Measurements from ENCODE around the gene MYL7.

Gene MYL7

DNA sequence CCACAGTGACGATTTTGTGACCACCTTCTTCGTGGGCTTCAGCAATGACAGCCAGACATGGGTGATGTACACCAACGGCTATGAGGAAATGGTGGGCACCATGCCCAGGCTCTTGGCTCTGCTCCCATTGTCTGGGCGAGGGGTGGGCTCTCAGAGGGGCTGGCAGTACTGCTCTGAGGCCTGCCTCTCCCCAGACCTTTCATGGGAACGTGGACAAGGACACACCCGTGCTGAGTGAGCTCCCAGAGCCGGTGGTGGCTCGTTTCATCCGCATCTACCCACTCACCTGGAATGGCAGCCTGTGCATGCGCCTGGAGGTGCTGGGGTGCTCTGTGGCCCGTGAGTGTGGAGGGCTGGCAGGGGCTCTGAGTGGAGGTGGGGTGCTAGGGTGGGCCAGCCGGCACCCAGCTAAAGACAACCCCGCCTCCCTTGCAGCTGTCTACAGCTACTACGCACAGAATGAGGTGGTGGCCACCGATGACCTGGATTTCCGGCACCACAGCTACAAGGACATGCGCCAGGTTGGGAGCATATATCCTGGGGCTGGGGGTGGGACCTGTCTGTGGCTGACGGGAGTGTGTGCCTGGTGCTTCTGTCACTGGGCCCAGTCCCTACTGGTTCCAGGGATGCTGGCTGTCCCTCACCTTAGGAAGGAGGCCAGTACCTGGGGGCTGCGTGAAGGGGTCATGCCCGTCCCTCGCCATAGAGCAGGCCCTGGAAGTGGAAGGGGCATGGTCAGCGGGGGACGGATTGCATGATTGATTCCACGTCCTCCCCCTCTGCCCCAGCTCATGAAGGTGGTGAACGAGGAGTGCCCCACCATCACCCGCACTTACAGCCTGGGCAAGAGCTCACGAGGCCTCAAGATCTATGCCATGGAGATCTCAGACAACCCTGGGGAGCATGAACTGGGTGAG, 30.2 kb downstream of the MYL7 start:
- no peak for DNase-seq

DNA sequence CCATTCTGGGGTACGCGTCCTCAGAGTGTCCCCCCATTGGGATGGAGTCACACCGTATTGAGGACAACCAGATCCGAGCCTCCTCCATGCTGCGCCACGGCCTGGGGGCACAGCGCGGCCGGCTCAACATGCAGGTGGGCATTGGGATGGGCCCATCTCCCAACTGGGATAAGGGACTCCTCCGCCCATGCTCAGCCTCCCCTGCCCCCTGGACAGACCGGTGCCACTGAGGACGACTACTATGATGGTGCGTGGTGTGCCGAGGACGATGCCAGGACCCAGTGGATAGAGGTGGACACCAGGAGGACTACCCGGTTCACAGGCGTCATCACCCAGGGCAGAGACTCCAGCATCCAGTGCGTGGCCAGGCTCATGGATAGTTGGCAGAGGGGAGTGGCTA, 31.1 kb downstream of the MYL7 start:
- no peak for DNase-seq

DNA sequence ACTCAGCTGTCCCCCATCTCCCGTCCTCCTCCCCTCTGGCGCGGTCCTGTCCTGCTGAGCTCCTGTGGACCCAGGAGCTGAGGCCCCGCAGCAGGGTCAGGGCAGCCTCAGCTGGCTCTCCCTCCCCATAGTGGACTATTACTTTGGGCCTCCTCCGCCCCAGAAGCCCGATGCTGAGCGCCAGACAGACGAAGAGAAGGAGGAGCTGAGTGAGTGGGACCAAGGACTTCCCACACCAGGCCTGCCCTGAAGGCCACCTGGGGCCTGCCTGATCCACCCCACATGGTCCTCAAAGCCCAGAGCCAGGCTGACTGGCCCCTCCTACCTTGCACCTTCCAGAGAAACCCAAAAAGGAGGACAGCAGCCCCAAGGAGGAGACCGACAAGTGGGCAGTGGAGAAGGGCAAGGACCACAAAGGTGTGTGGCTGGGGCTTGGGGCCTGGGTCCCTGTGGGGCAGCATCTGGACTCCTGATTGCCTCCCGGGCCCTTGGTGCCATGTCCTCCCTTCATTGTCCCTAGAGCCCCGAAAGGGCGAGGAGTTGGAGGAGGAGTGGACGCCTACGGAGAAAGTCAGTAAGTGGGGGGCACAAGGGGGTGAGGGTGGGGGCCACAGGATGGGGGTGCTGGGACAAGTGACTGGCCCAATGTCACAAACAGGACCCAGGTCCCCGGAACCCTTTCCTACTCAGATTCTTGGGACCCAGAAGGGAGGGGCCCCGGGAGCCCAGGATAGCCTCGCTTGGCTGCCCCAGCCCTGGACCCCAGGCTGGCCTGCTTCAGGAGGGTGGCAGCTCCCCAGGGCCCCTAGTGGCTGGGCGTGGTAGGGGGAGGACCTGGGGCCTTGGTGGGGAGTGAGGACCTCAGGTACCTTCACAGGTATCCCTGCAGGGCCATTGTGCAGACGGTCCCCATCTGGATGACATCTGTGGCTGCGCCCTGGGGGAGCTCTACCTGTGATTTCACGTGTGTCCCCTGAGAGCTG, 32.1 kb downstream of the MYL7 start:
- DNase-seq, result no peak

DNA sequence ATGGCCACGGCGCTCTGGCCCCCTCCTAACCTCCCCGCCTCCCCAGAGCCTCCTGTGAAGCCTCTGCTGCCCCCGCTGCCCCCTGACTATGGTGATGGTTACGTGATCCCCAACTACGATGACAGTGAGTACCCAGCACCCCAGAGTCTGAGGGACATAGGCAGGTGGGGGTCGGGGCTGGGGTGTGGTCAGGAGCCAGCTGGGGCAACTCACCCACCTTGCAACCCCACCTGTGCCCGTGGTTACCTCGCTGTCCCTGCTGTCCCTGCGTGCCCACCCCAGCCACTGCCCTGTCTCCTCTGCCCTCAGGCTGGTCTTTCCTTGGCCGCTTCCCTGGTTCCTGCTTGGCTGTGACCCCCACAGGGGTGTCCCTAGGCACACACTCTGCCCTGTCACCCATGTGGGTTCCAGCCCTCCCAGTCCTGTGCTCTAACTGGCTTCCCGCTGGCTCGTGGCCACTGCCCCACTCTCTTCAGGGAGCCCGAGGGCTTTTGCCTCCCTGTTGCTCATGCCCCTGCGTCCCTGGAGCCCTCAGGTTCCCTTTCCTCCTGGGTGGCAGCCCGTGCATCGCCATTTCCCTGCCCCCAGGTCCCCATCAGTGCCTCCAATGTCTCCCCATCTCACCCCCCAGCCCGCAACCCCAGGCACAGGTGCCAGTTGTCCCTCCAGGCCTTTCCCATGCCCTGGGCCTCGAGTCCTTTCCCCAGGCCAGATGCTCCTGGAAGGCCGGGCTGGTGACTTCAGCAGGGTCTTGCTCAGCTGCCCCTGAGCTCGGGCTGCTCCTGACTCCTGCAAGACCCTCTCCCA, 33.0 kb downstream of the MYL7 start:
- no peak for DNase-seq

DNA sequence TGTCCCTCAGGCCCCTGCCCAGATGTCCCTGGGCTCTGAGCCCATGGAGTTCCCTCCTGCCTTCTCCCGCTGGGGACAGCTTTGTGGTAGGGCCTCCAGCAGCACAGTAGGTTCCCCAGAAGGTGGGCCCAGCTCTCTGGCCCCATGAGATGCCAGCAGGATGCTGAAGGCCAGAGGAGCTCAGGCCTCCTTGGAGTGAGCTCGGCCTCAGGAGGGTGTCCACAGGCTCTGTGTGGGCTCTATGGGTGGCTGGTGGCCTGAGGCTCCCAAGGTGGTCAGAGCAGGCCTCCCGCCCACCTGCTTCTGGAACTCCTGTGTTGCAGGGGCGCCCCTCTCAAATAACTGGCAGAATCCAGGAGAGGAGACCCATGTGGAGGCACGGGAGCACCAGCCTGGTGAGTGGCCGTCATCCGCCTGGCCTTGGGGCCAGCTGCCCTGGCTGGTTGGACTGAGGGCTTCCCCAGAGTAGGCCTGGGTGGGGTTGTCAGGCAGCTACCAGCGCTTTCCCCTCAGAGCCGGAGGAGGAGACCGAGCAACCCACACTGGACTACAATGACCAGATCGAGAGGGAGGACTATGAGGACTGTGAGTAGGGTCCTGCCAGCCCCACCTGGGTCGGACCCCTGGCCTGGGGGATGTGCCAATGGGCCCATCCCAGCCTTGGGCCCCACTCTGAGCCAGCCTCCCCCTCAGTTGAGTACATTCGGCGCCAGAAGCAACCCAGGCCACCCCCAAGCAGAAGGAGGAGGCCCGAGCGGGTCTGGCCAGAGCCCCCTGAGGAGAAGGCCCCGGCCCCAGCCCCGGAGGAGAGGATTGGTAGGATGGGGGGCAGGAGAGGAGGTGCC, 33.8 kb downstream of the MYL7 start:
- DNase-seq, result no peak

DNA sequence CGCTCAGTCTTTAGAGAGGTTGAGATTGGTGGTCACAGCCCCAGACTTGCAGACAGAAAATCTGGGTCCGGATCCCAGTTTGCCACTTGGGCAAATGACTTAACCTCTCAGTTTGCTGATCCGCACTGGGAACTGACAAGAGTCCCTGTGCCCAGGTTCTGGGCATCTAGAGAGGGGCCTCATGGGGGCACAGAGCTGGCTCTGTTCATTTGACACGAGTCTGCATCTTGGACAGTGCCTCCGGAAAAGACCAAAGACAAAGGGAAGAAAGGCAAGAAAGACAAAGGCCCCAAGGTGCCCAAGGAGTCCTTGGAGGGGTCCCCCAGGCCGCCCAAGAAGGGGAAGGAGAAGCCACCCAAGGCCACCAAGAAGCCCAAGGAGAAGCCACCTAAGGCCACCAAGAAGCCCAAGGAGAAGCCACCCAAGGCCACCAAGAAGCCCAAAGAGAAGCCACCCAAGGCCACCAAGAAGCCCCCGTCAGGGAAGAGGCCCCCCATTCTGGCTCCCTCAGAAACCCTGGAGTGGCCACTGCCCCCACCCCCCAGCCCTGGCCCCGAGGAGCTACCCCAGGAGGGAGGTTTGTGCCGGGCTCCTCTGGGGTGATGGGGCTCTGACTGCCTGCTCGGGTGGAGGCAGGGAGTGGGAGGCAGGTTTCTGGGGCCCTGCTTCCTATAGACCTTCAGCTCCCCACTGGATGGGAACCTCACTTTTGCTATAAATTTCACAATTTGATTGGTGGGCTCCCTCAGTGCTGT, 34.6 kb downstream of the MYL7 start:
- DNase-seq, result no peak

DNA sequence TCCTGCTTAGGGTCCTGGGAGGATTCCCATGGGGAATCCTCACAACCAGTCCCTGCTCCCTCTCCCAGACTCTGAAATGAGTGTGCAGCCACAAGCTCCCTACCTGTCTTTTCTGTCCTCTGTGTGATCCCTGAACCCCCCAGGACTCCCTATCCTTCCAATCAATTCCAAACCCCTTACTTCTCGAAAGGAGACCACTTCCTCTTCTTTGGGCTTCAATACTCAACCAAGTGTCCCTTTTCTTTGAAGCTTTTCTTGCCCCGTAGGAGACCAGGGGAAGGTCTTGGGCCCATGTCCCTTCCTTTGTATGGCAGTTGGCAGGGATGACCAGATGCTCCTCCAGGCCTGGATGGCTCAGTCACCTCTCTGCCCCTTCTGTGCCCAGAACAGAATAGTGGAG, 35.3 kb downstream of the MYL7 start:
- DNase-seq, result no peak

DNA sequence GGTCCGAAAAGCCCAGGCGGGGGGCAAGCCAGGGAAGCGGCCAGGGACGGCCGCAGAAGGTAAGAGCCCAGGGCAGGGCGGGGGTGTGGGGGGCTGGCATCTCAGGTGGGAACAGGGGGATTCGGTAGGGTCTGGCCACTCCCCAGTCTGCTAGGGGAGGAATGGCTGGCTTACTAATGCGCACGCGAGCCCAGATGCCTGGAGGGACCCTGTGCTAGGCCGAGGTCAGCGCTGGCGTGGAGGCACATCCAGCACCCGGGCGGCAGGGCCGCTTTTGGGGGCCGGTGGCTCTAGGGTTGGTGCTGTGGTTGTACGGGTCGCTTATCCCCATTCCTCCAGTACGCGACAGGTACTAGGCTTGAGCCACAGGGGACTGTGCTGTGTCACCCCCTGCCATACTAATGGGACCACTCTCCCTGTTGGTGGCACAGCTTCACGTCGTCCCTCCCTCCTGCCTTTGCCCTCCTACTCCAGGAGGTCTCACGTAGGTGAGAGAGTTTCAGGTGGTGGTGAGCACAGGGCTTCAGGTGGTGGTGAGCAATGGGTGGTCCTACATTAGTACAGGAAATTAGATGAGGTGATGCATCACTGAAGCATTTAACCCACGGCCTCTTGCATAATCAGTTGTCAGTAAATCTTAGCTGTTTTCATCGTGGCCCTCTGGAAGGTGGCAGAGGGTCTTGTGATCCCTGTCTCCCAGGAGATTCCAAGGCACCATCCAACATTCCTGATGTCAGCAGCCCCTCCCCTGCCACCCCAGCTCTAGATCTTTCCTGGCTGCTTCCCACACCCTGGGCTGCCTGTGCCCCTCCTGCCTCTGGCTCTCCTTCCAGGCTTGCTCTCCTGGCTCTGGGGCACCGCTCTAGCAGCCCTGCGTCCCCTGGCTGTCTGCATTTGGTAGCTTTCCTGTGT, 36.0 kb downstream of the MYL7 start:
- DNase-seq, result no peak

DNA sequence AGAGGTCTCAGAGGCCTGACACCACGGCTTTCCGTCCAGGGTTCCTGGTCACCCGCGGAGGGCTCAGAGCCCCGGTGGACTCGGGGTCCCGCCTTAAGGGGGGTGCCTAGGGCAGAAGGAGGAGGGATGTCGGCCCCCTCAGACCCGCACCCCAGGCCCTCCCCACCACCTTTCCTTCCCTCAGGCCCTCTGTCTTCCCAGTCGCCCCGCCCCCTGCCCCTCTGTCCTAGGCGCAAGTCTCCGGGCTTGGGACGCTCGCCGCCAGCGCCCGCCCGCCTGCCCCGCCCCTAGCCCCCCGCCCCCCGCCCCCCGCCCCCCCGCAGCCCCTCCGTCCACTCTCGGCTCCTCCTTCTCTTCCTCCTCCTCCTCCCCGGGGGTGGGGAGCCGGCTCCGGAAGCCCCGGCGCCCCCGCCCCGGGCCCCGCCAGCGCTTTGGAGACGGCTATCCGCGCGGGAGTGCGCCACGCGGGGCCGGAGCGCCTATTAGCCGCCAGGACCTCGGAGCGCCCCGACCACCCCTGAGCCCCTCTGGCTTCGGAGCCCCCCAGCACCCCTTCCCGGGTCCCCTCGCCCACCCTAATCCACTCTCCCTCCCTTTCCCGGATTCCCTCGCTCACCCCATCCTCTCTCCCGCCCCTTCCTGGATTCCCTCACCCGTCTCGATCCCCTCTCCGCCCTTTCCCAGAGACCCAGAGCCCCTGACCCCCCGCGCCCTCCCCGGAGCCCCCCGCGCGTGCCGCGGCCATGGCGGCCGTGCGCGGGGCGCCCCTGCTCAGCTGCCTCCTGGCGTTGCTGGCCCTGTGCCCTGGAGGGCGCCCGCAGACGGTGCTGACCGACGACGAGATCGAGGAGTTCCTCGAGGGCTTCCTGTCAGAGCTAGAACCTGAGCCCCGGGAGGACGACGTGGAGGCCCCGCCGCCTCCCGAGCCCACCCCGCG, 36.9 kb downstream of the MYL7 start, which contains the start of gene AEBP1:
TSS of gene AEBP1 (plus strand) at position 423 of the 937 bp plus-strand sequence. CDS start at position 744, 321 bp downstream.
- no peak for DNase-seq

DNA sequence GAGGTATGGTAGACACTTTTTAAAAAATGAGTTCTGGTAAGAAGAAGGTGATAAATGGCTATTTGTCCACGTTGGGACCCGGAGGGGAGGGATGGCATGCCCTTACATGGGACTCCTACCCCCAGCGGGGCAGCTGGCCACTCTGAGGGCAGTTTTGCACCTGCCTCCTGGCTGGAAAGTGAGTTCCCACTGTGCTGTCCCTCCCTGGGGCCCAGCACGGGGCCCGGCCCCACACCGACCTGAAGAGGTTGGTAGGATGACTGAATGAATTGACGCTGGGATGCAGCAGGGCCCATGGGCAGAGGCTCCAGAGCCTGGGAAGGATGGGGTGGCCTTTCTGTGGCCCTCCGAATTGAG, 37.6 kb downstream of the MYL7 start:
- no peak for DNase-seq

DNA sequence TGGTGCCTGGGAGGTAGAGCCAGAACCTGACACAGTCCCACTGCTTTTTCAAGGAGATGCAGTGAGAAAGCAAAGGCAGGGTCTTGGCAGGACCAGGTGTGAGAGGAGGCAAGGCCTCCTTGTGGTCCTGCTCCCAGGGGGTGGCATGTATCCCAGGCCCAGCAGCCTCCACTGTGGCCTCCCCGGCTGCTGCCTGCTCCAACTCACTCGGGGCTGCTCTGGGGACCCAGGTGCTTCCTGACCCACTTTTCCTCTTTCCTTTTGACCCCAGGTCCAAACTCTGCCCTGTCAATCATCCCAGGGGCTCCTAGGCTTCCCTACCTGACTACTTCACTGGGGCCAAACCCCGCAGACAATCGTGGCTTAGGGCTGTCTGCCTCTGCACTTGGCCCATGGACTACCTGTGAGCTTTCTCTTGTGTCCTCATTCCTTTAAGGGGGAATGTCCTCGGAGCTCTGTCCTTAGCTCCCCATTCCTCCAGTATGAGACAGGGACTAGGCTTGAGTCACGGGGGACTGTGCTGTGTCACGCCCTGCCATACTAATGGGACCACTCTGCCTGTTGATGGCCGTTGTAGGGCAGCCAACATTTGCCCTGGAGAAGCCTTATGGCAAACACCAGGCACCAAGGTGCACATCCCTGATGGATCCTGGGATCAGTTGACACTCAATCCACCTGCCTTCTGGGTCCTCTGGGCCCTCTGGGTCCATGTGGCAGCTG, 38.1 kb downstream of the MYL7 start:
- no peak for DNase-seq

DNA sequence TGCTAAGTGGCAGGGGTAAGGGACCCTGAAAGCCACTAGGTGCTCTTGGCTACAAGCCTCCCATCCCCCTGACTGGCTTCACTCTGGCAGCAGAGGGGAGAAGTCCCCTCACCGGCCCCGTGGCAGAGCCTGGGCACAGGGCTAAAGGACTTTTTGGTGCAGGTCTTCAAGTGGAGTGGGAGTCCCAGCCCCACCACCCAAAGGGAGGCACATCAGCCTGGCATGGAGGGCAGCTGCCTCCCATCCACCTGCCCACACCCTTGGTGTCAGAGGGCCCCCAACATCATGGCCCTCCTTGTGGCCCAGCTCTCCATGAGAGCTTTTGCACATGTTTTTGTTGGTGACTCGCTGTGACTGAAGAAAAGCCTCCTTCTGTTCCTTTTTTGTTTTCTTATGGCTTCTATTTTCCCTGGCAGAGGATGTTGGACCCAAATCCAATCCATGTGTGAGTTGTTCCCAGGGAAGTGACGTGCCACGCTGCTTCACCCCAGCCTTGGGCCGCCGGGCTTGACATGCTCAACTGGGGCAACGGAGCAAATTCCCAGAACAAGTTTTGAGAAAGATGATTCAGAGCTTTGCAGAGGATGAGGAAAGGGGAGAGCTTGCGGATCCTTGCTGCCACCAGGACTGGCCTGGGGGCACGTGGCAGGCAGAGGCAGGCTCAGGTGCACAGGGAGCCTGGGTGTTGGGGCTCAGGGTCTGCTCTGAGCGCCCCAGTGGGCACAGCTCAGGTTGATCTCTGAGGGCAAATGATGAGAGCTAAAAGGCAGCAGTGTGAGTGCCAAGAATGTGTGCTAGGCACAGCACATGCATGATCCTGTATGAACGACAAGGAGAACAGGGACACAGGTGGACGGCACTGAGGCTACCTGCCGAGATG, 38.9 kb downstream of the MYL7 start:
- DNase-seq, result no peak

DNA sequence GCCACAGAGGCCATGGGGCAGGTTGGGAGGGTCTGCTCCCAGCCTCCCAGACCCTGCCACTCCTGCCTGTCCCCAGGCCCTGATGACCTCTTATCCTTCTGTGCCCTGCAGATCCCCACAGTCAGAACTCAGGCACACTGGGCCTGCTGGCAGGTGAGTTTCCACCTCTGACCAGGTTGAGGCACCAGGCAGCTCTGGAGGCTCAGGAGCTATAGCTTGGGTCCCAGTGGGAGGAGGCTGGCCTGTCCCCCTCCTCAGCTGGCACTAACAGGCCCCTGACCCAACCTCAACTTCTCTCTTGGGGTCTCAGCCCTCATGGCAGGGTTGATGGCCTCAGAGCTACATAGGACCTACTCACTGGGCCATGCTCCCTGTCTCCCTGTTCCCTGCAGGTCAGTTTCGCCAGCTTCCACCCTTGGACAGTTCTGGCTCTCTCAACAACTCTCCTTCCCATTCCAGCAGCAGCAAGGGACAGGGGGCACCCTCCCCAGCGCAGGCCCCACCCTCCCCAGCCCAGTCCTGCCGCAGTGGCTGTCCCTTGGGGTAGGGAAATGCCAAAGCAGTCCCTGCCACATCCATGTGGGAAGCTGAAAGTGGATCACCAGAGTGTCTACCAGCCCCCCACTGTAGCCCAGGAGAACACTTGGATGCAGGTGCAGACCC, 39.7 kb downstream of the MYL7 start:
- no peak for DNase-seq

DNA sequence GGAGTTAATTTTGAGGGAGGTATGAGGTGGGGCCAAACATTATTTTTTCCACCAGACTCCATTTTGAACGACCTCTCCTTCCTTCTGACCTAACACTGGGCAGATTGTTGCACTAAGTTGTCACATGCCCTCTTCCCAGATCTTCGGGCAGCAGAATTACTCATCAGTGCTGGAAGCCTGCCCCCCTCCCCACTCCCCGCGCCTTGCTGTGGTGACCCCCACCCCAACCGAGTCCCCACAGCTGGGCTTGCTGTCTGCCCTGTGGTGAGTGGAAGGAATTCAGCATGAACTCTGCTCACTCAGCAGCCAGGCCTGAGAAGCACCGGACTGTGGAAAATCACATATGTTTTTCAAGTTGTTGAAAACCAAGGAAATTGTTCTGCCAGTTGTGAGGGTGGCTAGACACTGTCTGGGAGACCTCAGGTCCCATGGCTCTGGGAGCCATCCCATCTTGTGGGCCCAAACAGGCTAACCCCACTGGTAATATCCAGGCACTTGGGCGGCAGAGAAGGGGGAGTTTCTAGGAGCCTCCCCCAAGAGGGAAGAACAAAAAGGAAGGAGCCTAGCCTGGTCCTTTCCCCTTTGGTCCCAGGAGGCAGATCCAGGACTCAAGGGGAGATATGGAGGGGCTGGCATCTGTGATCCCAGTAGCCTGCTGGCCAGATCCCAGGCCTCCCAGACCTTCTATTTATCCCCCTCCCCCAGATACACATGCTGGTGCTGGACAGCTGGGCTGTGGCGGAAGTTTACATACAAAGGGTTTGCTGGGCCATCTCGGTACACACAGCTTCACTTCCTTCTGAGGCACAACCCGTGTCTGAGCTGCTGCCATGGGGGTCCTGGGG, 40.5 kb downstream of the MYL7 start:
- DNase-seq, result no peak

DNA sequence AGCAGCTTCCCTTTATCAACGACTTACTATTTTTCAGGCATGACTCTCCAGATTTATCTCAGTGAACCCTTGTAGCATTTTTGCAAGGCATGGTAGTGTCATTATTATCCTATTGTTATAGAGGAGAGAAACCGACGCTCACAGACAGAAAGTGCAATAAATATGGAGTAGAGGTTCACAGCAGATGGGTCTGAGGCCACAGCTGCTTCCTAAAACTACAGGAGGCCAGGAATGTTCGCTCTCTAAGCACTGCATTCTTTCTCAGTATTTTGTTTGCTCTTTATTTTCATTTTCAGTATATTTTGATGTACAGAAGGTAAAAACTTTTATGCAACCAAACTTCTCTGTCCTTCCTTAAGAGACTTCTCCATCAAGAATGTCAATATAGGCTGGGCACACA, 41.5 kb downstream of the MYL7 start:
- no peak for DNase-seq

Data from stimulated activated CD4-positive, alpha-beta T cell treated with anti-CD3 and anti-CD28 coated beads, Interleukin-2, amount 100 ng/mL, for 48 hours (primary cell).